Fibroblast of mammary gland (primary cell): ENCODE measurements around the gene ATG7.
"Not testable (repeated sequence)": the region's sequence is repeated elsewhere in the genome, so short reads cannot be mapped to it uniquely, and the experiment has no call there.

Source experiments
- DNase-seq: peaks from one replicate; pipeline ENCODE4 v3.0.0-alpha.2; 2010; ENCODE audit warnings: low read depth
- H3K4me3 ChIP-seq: 2 replicates; pipeline ENCODE4 v1.5.1; 2011; ENCODE audit warnings: low read depth, mild to moderate bottlenecking, low read length, moderate library complexity; ENCODE audit not compliant: control insufficient read depth
- TF ChIP-seq, protein P1 (sequence below): conservative IDR thresholded peaks from 2 replicates; pipeline ENCODE4 v1.5.1; 2011; ENCODE audit warnings: low read depth, low read length, inconsistent platforms; ENCODE audit not compliant: control insufficient read depth, insufficient read depth

ATG7 gene

DNA sequence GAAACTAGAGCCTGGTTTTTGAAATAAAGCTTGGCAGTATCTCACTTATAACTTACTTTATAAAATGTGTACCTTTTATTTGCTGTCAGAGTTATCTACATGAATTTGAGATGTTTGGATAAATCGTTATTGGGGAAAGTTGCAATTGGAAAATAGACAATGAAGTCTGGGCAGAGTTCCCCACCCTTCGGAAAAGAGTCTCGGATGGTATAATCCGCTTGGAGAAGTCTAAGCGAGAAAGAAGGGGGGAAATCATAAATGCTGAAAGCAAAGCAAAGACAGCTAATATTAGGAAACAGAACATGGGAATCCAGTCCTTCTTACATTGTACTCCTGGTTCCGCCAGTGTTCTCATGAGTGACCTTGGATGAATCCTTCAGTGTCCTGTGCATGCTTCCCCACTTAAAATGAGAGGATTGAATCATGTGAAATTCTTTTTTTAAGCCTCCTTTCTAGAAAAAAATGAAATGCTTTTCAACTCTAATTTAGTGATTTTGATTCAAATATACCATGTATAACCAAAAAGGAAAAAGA, 162.4 kb downstream of the ATG7 start:
- no peak for DNase-seq
- no peak overlapping the region for H3K4me3 ChIP-seq
- TF ChIP-seq, protein P1, sequence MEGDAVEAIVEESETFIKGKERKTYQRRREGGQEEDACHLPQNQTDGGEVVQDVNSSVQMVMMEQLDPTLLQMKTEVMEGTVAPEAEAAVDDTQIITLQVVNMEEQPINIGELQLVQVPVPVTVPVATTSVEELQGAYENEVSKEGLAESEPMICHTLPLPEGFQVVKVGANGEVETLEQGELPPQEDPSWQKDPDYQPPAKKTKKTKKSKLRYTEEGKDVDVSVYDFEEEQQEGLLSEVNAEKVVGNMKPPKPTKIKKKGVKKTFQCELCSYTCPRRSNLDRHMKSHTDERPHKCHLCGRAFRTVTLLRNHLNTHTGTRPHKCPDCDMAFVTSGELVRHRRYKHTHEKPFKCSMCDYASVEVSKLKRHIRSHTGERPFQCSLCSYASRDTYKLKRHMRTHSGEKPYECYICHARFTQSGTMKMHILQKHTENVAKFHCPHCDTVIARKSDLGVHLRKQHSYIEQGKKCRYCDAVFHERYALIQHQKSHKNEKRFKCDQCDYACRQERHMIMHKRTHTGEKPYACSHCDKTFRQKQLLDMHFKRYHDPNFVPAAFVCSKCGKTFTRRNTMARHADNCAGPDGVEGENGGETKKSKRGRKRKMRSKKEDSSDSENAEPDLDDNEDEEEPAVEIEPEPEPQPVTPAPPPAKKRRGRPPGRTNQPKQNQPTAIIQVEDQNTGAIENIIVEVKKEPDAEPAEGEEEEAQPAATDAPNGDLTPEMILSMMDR, result no peak

DNA sequence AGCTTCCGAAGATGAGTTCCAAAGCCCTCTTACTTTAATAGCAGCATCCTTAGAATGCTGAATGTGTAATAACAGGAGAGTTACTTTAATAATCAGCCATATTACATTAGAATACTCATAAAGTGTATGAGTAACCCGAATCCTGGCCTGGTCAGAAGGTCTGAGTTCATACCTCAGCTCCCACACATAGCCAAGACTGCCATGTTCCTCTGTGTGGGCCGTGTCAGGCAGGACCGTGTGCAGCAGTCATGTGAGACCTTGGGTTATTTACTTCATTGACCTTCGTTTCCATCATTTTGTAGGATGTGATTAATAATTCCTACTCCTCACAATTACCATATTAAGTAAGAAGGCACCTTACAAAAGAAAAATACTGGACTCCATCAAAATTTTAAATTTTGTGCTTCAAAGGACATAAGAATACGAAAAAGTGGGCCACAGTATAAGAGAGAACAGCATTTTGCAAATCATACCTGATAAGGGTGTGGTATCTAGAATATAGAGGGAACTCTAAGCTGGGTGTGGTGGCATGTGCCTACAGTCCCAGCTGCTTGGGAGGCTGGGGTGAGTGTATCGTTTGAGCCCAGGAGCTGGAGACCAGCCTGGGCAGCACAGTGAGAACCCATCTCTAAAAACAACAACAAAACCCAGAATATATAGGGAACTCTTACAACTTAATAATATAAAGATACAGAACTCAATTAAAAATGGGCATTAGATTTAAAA, 163.4 kb downstream of the ATG7 start:
- DNase-seq, result peak; percentile 71

DNA sequence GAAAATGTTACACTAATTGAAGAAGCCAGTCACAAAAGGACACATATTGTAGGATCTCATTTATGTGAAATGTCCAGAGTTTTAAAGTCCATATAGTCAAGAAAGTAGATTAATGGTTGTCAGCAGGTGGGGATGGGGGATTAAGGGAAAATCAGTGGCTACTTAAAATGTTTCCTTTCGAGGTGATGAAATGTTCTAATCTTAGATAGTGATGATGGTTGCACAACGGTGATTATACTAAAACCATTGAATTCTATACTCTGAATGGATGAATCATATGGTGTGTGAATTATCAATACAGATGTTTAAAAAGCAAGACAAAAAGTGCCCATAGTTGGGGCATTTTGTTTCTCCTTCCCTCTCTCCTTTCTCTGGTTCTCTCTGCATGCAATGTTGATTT, 164.6 kb downstream of the ATG7 start:
- TF ChIP-seq, protein P1, result no peak
- DNase-seq, result no peak
- no peak overlapping the region for H3K4me3 ChIP-seq

More for the DNA sequence above, 163.4 kb downstream of the ATG7 start:
- TF ChIP-seq, protein P1, result no peak
- H3K4me3 ChIP-seq, result no peak overlapping the region

DNA sequence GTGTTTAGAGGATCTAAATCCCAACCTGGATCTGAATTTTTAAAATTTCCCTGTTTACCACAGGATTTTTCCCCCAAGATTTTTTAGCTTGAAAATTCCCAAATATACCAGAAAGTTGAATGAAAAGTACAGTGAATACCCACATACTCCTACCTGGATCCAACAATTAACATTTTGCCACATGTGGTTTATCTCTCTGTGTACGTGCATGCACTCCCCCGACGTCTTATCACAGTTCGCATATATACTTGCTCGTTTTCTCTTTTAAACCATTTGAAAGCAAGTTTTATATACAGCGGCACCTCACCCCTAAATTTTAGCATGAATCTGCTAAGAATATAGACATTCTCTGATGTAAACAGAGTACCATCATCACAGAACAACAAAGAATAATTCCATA, 165.3 kb downstream of the ATG7 start:
- no peak overlapping the region for H3K4me3 ChIP-seq
- DNase-seq, result no peak
- TF ChIP-seq, protein P1, result no peak

DNA sequence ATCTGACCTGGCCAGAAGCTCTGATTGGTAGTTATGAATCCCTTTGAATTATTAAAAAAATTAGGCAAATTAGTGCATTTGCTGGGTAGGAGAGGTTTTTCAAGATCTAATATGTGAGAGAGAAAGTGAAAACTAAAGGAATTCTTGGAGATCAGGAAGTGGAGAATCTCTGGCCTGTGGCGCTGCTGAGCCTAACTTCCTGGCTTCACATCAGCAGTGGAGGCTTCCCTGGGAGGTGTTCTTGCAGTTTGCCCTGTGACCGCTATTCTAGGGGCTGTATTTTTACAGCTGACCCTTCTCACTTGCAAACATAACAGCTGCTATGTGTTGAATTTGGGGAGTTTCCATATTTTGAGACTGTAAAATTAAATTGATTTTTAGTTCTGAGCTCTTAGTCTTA, 166.4 kb downstream of the ATG7 start:
- H3K4me3 ChIP-seq, result no peak overlapping the region
- peak; percentile 40 for DNase-seq
- TF ChIP-seq, protein P1, result peak; percentile 21

DNA sequence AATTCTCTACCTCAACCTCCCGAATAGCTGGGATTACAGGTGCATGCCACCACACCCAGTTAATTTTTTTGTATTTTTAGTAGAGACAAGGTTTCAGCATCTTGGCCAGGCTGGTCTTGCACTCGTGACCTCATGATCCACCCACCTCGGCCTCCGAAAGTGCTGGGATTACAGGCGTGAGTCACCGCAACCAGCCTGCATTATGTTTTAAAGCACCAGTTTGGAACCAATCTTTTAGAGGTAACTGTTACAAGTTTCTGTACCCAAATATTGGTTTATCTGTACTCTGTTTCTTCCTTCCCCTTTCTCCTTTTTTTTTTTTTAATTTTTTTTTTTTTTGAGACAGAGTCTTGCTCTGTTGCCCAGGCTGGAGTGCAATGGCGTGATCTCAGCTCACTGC, 169.1 kb downstream of the ATG7 start:
- not testable (repeated sequence) for H3K4me3 ChIP-seq
- peak; percentile 55 for DNase-seq

DNA sequence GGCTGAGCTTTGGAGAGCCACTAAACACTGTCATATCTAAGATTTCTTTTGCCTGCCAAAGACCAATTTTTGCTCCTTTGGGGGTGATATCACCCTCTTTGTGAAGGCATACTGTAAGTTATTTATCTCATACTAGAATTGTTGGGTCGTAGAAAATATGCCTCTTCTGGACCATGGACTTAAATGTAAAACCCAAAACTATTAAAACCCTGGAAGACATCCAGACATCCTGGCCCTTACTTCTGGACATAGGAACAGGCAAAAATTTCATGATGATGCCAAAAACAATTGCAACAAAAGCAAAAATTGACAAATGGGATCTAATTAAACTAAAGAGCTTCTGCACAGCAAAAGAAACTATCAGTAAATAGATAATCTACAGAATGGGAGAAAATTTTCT, 172.2 kb downstream of the ATG7 start:
- TF ChIP-seq, protein P1, result no peak
- no peak overlapping the region for H3K4me3 ChIP-seq
- no peak for DNase-seq

DNA sequence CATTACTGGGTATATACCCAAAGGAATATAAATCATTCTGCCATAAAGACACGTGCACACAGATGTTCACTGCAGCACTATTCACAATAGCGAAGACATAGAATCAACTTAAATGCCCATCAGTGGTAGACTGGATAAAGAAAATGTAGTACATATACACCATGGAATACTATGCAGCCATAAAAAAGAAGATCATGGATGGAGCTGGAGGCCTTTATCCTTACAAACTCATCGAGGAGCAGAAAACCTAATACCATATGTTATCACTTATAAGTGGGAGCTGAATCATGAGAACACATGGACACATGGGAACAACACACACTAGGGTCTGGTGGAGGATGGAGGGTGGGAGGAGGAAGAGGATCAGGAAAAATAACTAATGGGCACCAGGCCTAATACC, 173.0 kb downstream of the ATG7 start:
- peak; percentile 30 for DNase-seq
- H3K4me3 ChIP-seq, result not testable (repeated sequence)
